Measurements from ENCODE around the gene NACC2.

DNA sequence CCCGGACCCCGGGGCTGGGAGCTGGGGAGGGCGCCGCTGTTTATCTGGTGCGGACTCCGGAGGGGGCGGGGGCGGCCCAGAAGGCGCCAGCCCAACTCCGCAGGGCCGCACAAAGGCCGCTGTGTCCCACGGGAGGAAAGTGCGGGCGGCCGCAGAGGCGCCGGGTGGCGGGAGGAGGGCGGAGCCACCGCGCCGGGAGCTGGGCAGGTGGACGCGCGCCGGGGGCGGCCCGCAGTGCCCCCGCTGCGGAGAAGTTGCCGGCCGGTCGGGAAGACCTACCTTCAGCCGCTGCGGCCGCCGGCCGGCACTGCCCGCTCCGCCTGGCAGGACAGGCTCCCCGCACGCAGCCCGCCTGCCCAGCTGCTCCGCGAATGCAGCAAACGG is 43.6 kb downstream of the NACC2 start:
- TF ChIP-seq CTCF (IDR thresholded peaks at IDR 0.05) (no peak), EZH2 (IDR thresholded peaks at IDR 0.05; ENCODE audit: borderline replicate concordance, insufficient read depth, low read depth, low read length, poor library complexity, severe bottlenecking) (no peak)
